Duodenal mucosa (tissue), 2 donors: ENCODE measurements around the gene ECSIT.

Source experiments
- H3K27ac ChIP-seq: one replicate; pipeline ENCODE4 v1.7.0; 2013; ENCODE audit warnings: low read depth, low read length
- H3K27me3 ChIP-seq, 2 donors: one replicate each; pipeline ENCODE4 v1.7.0; 2013; ENCODE audit warnings: low read length in 2 of 2, control low read depth in 1 of 2; ENCODE audit not compliant: insufficient read depth in 2 of 2, control insufficient read depth in 1 of 2
- H3K36me3 ChIP-seq, 2 donors: one replicate each; pipeline ENCODE4 v1.7.0; 2013; ENCODE audit warnings: low read length in 2 of 2, control low read depth in 1 of 2; ENCODE audit not compliant: insufficient read depth in 2 of 2, control insufficient read depth in 1 of 2
- H3K4me1 ChIP-seq, 2 donors: one replicate each; pipeline ENCODE4 v1.7.0; 2013; ENCODE audit warnings: low read length in 2 of 2, control low read depth in 1 of 2; ENCODE audit not compliant: insufficient read depth in 2 of 2, control insufficient read depth in 1 of 2
- H3K4me3 ChIP-seq, 2 donors: one replicate each; pipeline ENCODE4 v1.7.0; 2013; ENCODE audit warnings: low read length in 2 of 2, low read depth in 1 of 2
- H3K9ac ChIP-seq, 2 donors: one replicate each; pipeline ENCODE4 v1.7.0; 2013; ENCODE audit warnings: low read length in 2 of 2, low read depth in 1 of 2
- H3K9me3 ChIP-seq, 2 donors: one replicate each; pipeline ENCODE4 v1.7.0; 2013; ENCODE audit warnings: low read length in 2 of 2, control low read depth in 1 of 2; ENCODE audit not compliant: control insufficient read depth in 1 of 2

The ECSIT gene

GRCh38 chr19:11563532-11563931 lies 34.6 kb upstream of the ECSIT start:
- Histone ChIP-seq H3K4me3 (no peak overlapping the region), H3K27me3 (no peaks in the 10 kb centered on the region), H3K4me1 (no peaks in the 10 kb centered on the region), H3K27ac (no peak overlapping the region), H3K9ac (no peak overlapping the region), H3K9me3 (no peaks in the 10 kb centered on the region), H3K36me3 (no peaks in the 10 kb centered on the region)

DNA sequence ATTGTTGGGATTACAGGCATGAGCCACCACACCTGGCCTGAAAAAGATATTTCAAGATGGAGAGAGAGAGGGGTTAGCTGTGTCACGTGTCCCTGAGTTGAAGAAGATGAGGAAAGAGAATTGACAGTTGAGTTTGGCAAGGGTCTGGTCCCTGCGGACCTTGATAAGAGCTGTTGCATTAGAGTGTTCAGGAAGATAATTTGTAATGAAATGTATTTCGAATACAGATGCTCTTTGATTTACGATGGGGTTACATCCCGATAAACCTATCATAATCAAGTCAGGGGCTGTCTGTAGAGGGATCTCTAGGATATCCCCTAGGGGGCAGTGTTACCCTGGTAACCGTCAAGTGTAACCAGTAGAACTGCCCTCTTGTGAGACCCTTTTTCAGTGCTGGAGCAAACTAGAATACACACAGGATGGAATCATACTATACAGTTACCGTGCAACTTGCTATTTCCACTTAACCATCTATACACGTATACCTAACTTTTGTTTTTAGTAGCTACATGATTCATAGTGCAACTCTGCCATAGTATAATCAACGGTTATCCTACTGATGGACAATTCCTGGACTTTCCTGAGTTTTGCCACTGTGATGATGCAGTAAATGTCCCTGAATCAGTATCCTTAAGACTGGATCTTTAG lies 31.6 kb upstream of the ECSIT start:
- no peak overlapping the region for H3K4me3 ChIP-seq
- no peaks in the 10 kb centered on the region for H3K27me3 ChIP-seq
- no peaks in the 10 kb centered on the region for H3K9me3 ChIP-seq
- peaks cover 5% of the 10 kb centered on the region in 2 donors for H3K36me3 ChIP-seq
- peaks cover 4 to 18% of the 10 kb centered on the region in 2 donors for H3K4me1 ChIP-seq
- no peak overlapping the region for H3K27ac ChIP-seq
- H3K9ac ChIP-seq = no peak overlapping the region

- no peaks in the 10 kb centered on the region for H3K27me3 ChIP-seq
- peak within 1 kb of the TSS; percentile 81 to 90 for H3K4me3 ChIP-seq
- peaks cover 9 to 16% of the 10 kb centered on the region in 2 donors for H3K36me3 ChIP-seq
- peaks cover 4 to 18% of the 10 kb centered on the region in 2 donors for H3K4me1 ChIP-seq
- no peaks in the 10 kb centered on the region for H3K9me3 ChIP-seq
- peak within 1 kb of the TSS; percentile 43 to 83 for H3K9ac ChIP-seq
- peak within 1 kb of the TSS; percentile 53 for H3K27ac ChIP-seq
These were observed 30.2 kb upstream of the ECSIT start, which contains the start of gene ELOF1 for GRCh38 chr19:11558881-11559828. Gene ELOF1, minus strand, starts transcription at chr19:11559230. Its CDS starts 4,883 bp downstream, at chr19:11554347.

DNA sequence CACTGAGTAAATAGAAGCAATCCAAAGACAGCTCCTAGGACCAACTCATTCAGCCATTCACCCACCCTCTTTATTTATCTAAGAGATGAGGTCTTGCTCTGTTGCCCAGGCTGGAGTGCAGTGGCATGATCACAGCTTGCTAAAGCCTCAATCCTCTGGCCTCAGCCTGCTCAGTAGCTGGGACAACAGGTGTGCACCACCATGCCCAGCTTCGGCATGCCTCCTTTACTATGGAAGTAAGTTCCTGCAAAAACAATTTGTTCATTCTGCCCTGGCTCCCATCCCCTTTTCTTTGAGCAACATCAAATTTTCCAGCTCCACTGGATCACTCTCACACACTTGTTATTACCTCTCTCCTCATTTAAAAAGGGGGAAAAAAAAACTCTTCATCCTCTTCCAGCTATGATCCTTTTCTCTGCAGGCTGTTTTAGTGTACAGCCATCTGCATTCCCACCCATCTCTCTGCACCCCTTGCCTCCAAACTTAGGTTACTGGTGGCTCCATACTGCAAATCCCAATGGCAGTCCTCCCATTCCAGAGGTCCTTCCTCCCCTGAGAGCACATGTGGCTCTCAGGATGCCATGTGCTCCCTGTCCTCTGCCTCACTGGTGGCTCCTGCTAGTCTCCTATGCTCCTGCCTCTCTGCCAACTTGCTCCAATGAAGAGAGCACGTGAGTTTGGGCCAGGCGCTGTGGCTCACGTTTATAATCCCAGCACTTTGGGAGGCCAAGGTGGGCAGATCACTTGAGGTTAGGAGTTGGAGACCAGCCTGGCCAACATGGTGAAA lies 27.9 kb upstream of the ECSIT start:
- Histone ChIP-seq H3K9me3 (no peaks in the 10 kb centered on the region), H3K4me3 (no peak overlapping the region), H3K27ac (no peak overlapping the region), H3K27me3 (no peaks in the 10 kb centered on the region), H3K9ac (no peak overlapping the region), H3K4me1 (peaks cover 4 to 21% of the 10 kb centered on the region in 2 donors), H3K36me3 (peaks cover 18 to 37% of the 10 kb centered on the region in 2 donors)

DNA sequence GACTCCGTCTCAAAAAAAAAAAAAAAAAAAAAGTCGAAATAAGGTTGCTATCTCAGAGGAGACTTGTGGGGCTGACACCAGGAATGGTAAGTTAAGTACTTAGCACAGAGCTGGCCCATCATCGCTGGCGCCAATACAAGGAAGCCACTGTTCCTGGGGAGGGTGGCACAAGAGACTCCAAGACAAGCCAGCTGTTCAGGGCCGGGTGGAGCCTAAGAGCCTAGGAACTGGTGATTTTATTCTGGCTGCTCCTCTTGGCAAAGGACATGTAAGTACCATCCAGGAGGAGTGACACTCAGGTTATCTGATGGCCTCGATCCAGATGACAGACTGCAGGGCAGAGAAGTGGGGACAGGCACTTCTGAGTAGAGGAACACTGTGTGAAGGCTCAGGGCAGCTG lies 26.3 kb upstream of the ECSIT start:
- Histone ChIP-seq H3K4me3 (no peak overlapping the region), H3K27ac (no peak overlapping the region), H3K9ac (no peak overlapping the region), H3K4me1 (peaks cover 4 to 21% of the 10 kb centered on the region in 2 donors), H3K9me3 (no peaks in the 10 kb centered on the region), H3K27me3 (no peaks in the 10 kb centered on the region), H3K36me3 (peaks cover 18 to 37% of the 10 kb centered on the region in 2 donors)

DNA sequence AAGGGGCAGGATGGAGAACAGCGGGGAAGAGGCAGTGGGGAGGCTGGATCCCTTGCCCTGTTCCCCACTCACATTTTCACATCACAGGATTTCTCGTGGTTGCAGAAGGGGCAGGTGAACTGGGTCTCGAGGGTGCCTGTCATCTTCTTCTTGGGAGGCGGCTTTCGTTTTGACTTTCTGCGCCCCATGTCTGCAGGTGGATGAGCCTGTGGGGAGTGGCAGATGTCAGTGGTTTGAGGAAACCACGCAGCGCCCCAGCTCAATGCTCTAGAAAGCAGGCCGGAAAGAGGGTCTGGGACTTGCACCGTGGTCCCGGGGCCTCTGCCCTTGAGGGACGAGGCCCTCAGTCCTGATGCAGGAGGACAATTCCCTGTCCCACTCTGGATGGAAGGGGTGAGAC lies 25.2 kb upstream of the ECSIT start:
- H3K27ac ChIP-seq = no peak overlapping the region
- H3K9me3 ChIP-seq = no peaks in the 10 kb centered on the region
- H3K36me3 ChIP-seq = peaks cover 18 to 37% of the 10 kb centered on the region in 2 donors
- H3K9ac ChIP-seq = no peak overlapping the region
- H3K4me1 ChIP-seq = peaks cover 4 to 21% of the 10 kb centered on the region in 2 donors
- H3K27me3 ChIP-seq = no peaks in the 10 kb centered on the region
- no peak overlapping the region for H3K4me3 ChIP-seq

- Histone ChIP-seq H3K9me3 (no peaks in the 10 kb centered on the region), H3K27me3 (no peaks in the 10 kb centered on the region), H3K27ac (no peak overlapping the region), H3K9ac (no peak overlapping the region), H3K4me1 (peaks cover 2 to 14% of the 10 kb centered on the region in 2 donors), H3K4me3 (no peak overlapping the region), H3K36me3 (peaks cover 18 to 37% of the 10 kb centered on the region in 2 donors)
These were observed 23.9 kb upstream of the ECSIT start for GRCh38 chr19:11552666-11553372.

DNA sequence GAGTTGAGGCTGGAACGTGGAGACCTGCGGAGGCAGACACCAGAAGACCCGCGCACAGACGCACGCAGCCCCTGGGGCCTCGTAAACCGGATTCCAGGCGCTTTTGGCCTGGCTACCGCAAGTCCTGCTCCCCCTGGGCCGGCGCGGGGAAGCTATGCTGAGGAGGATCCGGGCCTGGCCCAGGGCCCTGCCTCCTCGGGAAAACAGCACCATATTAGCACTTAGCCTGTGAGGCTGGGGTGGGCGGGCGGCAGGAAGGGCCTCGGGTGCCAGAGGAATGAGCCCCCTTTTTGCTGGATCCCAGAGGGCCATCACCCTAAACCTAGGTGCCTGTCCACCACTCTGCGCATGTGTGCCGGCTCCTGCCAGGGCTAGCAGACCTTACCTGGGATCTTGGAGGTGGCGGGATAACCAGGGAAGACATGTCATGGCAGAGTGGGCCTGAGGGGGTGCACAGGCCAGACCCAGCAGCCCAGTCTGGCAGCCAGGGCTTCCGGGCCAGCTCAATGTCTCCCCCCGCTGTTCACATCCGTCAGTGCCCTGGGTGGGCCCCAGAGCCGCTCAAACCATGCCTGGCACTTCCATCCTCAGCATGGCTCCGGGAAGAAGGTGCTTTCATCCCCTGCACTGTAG lies 22.8 kb upstream of the ECSIT start:
- no peaks in the 10 kb centered on the region for H3K9me3 ChIP-seq
- no peaks in the 10 kb centered on the region for H3K27me3 ChIP-seq
- H3K36me3 ChIP-seq = peaks cover 18 to 37% of the 10 kb centered on the region in 2 donors
- H3K4me3 ChIP-seq = no peak overlapping the region
- H3K27ac ChIP-seq = no peak overlapping the region
- peaks cover 0 to 5% of the 10 kb centered on the region in 2 donors for H3K4me1 ChIP-seq
- no peak overlapping the region for H3K9ac ChIP-seq

DNA sequence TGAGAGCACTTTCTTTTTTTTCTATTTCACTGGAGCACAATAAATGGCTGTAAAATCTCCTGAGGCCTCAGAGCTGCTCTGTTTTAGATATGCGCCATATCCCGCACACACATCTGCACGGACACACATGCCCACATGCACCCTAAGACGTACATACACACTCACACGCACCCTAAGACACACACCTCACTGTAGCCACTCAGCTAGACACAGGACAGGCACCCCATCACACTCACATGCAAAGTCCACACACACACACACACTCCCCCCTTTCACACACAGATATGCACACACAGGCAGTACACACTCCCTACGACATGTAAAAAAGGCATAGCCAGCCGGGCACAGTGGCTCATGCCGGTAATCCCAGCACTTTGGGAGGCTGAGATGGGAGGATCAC lies 21.3 kb upstream of the ECSIT start:
- peaks cover 10 to 29% of the 10 kb centered on the region in 2 donors for H3K36me3 ChIP-seq

More for the DNA sequence above, 21.3 kb upstream of the ECSIT start:
- H3K9me3 ChIP-seq = no peaks in the 10 kb centered on the region
- H3K27ac ChIP-seq = no peak overlapping the region
- no peak overlapping the region for H3K9ac ChIP-seq
- no peak overlapping the region for H3K4me3 ChIP-seq
- H3K27me3 ChIP-seq = no peaks in the 10 kb centered on the region
- H3K4me1 ChIP-seq = peaks cover 0 to 3% of the 10 kb centered on the region in 2 donors
